HG03442 (cell line): ENCODE results near the gene KCNJ16.

Experiments used
- ATAC-seq: cut with Tn5 transposase; IDR thresholded peaks from one replicate; pipeline ENCODE4 v1.9.1; 2021; ENCODE audit warnings: mild to moderate bottlenecking, moderate library complexity; ENCODE audit not compliant: unreplicated experiment

The KCNJ16 gene

GRCh38 chr17:70095455-70095854 is 20.4 kb downstream of the KCNJ16 start:
- no peak for ATAC-seq

DNA sequence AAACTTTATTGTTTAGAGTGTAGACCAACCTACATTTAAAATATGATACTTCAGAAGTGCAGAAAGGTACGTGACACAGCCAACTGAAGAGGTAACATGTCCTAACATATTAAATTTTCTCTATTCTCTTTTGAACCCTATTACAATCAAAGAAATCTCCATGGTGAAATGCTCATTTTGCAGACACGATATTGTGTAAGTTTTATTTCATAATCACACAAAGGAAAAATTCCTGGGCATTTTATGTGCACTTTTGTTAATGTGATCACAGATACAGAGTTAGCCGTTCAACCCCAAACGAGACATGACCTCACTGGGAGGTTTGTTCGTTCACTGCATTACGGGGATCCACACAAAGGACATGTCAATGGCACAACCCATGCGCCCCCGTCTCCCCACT is 21.8 kb downstream of the KCNJ16 start:
- ATAC-seq, result no peak

DNA sequence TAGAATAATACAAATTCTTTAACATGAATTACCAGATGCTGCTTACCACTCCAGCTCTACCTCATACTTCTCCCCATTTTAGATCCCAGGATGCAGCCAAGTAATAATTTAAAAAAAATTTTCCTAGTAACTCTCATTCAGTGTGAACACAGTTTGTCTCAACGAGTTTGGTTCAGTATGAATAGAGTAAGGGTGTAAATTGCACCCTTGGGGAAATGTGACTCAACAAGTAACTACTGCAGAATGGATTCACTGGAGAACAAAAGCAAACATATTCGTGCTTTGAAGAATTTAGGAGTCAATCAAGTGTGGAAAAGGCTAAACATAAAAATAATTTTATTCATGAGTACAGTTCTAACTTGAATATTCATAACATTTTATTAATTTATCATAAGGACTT is 23.0 kb downstream of the KCNJ16 start:
- no peak for ATAC-seq

GRCh38 chr17:70099294-70099693 is 24.3 kb downstream of the KCNJ16 start:
- ATAC-seq, result no peak

DNA sequence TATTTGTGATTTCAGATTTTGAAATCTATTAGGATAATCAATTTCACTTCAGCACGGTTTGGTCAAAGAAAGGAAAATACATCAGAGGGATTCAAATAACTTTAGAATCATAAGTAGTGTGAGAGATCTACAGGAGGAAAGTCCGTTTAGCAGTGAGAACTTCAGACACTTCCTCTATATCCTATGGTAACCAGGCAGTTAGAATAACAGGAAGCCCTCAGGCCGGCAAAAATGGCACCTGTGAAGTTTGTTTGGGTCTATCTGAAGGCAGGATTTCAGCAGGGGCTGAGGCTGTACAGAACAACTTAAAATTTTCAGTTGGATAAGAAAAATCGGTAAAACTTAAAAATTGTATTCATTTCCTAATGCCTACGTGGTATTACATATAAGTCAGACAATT is 24.9 kb downstream of the KCNJ16 start:
- ATAC-seq, result no peak

DNA sequence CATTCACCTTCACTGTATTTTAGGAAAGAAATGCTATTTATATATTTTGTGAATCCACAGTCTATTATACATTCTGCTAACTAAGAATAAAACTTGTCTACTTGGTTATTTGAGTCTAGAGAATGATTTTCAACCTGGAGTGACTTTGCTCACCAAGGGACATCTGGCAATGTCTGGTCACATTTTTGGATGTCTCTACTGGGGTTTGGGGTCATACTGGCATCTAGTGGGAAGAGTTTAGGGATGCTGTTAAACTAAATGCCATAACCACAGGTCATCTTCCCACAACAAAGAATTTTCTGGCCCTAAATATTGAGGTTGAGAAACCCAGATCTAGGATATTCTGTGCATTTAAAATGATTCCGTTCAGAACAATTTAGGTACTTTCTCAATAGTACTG is 26.0 kb downstream of the KCNJ16 start:
- ATAC-seq, result no peak

DNA sequence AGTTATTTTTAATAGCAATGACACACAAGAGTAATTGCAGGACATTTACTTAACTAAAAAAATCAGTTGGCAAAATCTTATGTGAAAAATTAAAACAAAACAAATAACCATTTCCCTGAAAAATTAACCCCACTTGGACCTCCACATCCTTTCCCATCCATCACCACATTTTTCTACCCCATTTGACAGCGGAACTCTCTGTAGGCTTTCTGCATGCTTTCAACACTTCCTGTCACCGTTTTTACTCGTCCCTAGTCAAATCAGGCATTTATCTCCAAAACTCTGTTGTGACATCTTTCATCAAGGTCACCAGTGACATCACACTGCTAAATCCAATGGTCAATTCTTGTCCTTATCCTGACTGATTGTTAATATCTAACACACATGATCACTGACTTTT is 27.5 kb downstream of the KCNJ16 start:
- ATAC-seq, result no peak

GRCh38 chr17:70104791-70105523 is 29.9 kb downstream of the KCNJ16 start:
- ATAC-seq, result no peak

GRCh38 chr17:70105641-70106040 is 30.6 kb downstream of the KCNJ16 start:
- ATAC-seq, result no peak

- ATAC-seq, result no peak
These were observed 31.5 kb downstream of the KCNJ16 start for GRCh38 chr17:70106551-70106950.

- no peak for ATAC-seq
These were observed 32.4 kb downstream of the KCNJ16 start for GRCh38 chr17:70107441-70107840.

DNA sequence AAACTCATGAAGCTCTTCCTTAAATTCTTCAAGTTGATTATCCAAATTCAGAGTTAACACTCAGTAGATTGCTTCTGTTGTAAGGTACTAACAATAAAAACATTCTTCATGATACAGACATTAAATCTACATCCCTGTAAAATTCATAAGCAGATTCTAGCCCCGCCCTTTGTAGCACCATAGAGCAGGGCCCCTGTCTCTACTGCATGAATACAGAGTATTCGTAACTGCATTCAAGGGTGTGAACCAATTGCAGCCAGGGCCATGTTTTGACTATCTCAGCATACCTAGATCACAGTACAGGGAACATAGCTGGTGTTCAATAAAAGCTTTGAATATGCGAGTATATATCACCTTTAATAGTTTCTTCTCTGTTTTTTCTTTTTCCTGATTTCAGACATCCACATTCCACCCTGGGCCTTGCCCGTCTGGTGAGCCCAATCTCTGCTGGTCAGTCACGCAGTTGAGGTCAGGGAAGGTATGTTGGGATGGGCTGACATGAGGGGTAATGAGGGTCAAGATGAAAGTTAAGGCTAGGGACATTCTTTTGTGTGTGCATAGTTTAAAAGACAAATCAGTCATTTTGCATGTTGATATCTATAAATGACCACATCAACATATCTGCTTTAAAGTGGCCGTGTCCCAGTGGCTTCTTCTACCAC is 33.0 kb downstream of the KCNJ16 start:
- ATAC-seq, result no peak

GRCh38 chr17:70109497-70109896 is 34.5 kb downstream of the KCNJ16 start:
- ATAC-seq, result no peak

DNA sequence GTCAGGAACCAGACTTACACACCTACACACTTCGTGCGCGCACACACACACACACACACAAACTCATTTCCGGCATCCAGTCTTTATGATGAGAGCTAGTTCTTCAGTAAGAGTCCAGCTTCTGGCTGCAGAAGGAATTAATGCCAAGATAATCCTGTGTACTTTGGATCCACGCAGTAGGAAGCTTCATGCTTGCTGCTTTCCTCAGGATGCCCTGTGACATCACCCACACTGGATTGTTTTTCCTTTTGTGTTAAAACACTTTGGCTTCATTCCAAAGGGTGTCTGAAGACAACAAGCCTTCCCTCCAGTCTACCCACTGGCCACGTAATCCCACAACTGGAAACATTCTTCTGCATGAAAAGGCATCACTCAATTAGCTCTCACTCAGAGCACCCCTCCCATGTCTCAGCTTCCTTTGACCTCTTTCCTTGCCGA is 35.4 kb downstream of the KCNJ16 start:
- no peak for ATAC-seq

DNA sequence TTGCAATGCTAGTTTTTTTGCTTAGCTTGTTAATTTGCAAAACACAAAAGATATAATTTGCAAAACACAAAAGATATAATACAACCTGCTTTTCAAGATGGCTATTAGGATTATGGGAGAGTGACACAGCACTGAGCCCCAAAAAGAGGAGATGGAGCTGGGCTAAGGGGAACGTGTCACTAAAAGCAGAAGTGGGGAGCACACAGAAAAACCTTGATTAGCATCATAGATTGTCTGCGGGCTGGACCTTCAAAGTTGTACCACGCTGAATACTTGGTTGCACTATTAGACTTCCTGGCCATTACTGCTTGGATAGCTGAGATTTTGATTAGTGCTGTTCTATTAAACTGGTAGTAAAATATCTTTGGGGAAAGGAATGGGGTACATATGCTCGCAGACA is 36.2 kb downstream of the KCNJ16 start:
- ATAC-seq, result no peak

DNA sequence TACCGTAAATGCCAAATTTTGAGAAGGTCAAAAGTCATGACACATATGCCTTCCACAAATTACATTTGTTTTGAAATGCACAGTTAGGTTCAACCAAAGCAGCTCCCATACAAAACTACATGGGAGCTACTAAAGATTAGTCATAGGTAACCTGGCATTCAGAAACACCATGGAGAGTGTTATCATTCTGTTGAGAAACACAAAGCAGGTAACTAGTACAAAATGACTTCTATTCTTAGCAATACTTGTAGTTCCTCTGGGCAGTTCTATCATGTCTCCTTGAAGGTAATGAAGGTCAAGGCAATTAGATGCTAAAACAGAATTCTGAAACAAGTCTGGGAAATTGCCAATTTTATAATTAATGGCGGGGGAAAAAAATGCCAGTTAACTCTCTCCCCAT is 39.4 kb downstream of the KCNJ16 start:
- ATAC-seq, result no peak

GRCh38 chr17:70115126-70115525 is 40.1 kb downstream of the KCNJ16 start:
- ATAC-seq, result no peak

DNA sequence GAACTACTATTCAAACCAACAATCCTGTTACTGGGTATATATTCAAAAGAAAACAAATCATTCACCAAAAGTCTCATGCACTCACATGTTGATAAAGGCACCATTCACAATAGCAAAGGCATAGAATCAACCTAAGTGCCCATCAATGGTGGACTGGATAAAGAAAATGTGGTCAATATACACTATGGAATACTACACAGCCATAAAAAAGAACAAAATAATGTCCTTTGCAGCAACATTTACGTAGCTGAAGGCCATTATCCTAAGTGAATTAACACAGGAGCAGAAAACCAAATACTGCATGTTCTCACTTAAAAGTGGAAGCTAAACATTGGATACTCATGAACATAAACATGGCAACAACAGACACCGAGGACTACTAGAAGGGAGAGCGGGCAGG is 41.9 kb downstream of the KCNJ16 start:
- no peak for ATAC-seq

GRCh38 chr17:70119545-70119944 is 44.5 kb downstream of the KCNJ16 start:
- ATAC-seq, result no peak

- ATAC-seq, result no peak
These were observed 45.0 kb downstream of the KCNJ16 start for GRCh38 chr17:70119983-70120382.

DNA sequence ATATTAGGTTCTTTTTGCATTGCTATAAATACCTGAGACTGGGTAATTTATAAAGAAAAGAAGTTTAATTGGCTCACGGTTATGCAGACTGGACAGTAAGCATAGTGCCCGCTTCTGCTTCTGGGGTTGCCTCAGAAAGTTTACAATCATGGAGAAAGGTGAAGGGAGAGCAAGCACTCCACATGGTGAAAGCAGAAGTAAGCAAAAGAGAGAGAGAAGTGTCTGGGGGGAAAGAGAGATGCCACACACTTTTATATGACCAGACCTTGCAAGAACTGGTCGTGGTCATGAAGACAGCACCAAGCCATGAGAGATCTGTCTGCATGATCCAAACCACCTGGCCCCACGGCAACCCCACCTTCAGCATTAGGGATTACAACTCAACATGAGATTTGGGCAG is 45.4 kb downstream of the KCNJ16 start:
- ATAC-seq, result no peak

- ATAC-seq, result no peak
These were observed 46.1 kb downstream of the KCNJ16 start for GRCh38 chr17:70121126-70121525.

GRCh38 chr17:70123193-70123592 is 48.2 kb downstream of the KCNJ16 start:
- no peak for ATAC-seq
